Right lobe of liver (tissue), 6 donors: ENCODE measurements around the gene SLC2A4RG. TPM values are rescaled to one million over a fixed set of nuclear protein-coding genes. Genes with fewer than 3 reads are reported as not detected.

Experiments
- ATAC-seq, 4 donors: fragments of 200-7000 bp; cut with Tn5 transposase; one replicate each; pipeline ENCODE4 v1.9.1; 2020; ENCODE audit warnings: mild to moderate bottlenecking in 4 of 4, moderate library complexity in 4 of 4
- DNase-seq, 3 donors: peaks; one replicate each; pipeline ENCODE4 v3.0.0-alpha.2; 2020
- H3K27ac ChIP-seq, 3 donors: fragments of 200-600 bp; one replicate each; pipeline ENCODE4 v1.8.0; 2022
- H3K27me3 ChIP-seq, 2 donors: fragments of 200-600 bp; one replicate each; pipeline ENCODE4 v1.8.0; 2022
- H3K36me3 ChIP-seq, 4 donors: fragments of 200-600 bp; sonication (generic) in 1 of 4; one replicate each; pipeline versions ENCODE4 v1.5.1 to v1.8.0; 2017 to 2022; ENCODE audit warnings: control low read depth in 1 of 4
- H3K4me1 ChIP-seq, 4 donors: fragments of 200-600 bp; sonication (generic) in 1 of 4; one replicate each; pipeline versions ENCODE4 v1.5.1 to v1.8.0; 2017 to 2022; ENCODE audit warnings: control low read depth in 1 of 4
- H3K4me3 ChIP-seq, 3 donors: fragments of 200-600 bp; one replicate each; pipeline ENCODE4 v1.8.0; 2022
- H3K9me3 ChIP-seq, 4 donors: fragments of 200-600 bp; sonication (generic) in 1 of 4; one replicate each; pipeline versions ENCODE4 v1.5.1 to v1.8.0; 2017 to 2022; ENCODE audit warnings: control low read depth in 1 of 4
- CTCF ChIP-seq, 4 donors: fragments of 200-600 bp in 3 of 4; fragments of 450-650 bp in 1 of 4; IDR thresholded peaks; one replicate each; pipeline versions ENCODE4 v1.5.1 to v1.8.0; 2016 to 2022; ENCODE audit warnings: antibody characterized with exemption in 4 of 4, mild to moderate bottlenecking in 2 of 4
- POLR2A ChIP-seq: fragments of 450-650 bp; IDR thresholded peaks from one replicate; pipeline ENCODE4 v1.6.1; 2017; ENCODE audit warnings: antibody characterized with exemption, mild to moderate bottlenecking
- WGBS: methylation state at CpG from one replicate; pipeline ENCODE4 v1.1.6; 2018; ENCODE audit warnings: low coverage, low lambda C conversion rate; ENCODE audit not compliant: insufficient coverage; ENCODE audit errors: missing lambda C conversion rate; 5-methylcytosine and 5-hydroxymethylcytosine counted together
- intact Hi-C, 2 donors: fragments of 100-400 bp; cut with DNase I; formaldehyde crosslinking; loops; one replicate each; pipeline versions ENCODE4 v1.11.2 to v1.14.1; 2022
- small RNA-seq, 2 experiments: library from RNA; depleted of rRNA; stranded (forward); fragments of <200 nt; gene quantifications; one replicate each; pipeline ENCODE3, GENCODE V24; 2016
- total RNA-seq, 6 experiments: library from RNA; depleted of rRNA in 2 of 6; stranded (reverse); fragments of >200 nt in 2 of 6; fragmentation: NEBNext Ultra II Directional in 3 of 6; extraction: Animal tissue kit (Norgen Biotek cat#: 25700) in 3 of 6; gene quantifications; one replicate each; pipeline versions ENCODE4 v1.1.0 to v1.2.4, GENCODE V29; 2016 to 2023
- donor health status: DM: no; HTN: yes; CAD: no.
- donor health status: DM: no; HTN: no; CAD: no.
- donor health status: DM: no; HTN: no; CAD: no.
- donor health status: DM: no; HTN: yes; CAD: no.
- donor health status: DM: no; HTN: yes; CAD: no.

Gene SLC2A4RG
- total RNA-seq, 6 experiments from 2014 or later: 36.0 to 180 (median 73.8) TPM

DNA sequence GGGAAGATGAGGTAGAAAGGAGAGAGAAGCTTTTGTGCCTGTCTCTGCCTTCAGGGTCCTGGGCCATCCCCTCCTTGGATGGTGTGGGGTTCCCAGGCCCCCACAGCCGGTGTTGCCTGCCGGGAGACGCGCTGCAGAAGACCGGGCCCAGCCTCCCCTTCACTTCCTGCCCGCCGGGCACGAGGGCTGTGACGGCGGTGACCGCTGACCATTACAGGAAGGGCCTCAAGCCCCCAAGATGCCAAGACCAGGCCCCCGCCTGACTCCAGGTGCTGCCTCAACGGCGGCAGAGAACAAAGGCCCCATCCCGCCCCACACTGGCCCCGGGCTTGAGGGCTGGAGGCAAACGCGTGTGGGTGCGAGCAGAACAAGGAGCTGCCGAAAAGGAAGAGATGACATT, 53.3 kb downstream of the SLC2A4RG start:
- no peaks in the 10 kb centered on the region for H3K27me3 ChIP-seq
- WGBS: 60% methylated on average over 2 of the region's 20 CpGs
- H3K9me3 ChIP-seq: no peaks in the 10 kb centered on the region
- no peak for DNase-seq
- H3K4me1 ChIP-seq: peaks cover 0 to 5% (median 0%) of the 10 kb centered on the region in 4 donors
- TF ChIP-seq POLR2A: no peak
- TF ChIP-seq CTCF (IDR thresholded peaks at IDR 0.05): no peak
- intact Hi-C loops: no loop called here
- no peak overlapping the region for H3K4me3 ChIP-seq
- H3K27ac ChIP-seq: peak overlapping the region in 1 of 3 donors; percentile 43
- peak; percentile 5 to 51 (median 32) for ATAC-seq
- no peaks in the 10 kb centered on the region for H3K36me3 ChIP-seq

Small RNAs within 50 kb of the gene (small RNA-seq; reads per million reads assigned to genes)
- gene LIME1 (0 to 0.48 reads per million in 2 experiments), gene TNFRSF6B (0 reads per million in 2 experiments)

Other genes starting within 250 kb of the SLC2A4RG start
- 100 to 1,000 TPM in 2 of 6 experiments, 1 to 10 TPM in 1, under 1 TPM in 3; 0.22 to 153 (median 1.0) TPM for gene EEF1A2, start 240.7 kb upstream of the SLC2A4RG start, total RNA-seq
- 10 to 100 TPM; 50.2 to 99.4 (median 76.7) TPM for gene PPDPF, start 219.0 kb upstream of the SLC2A4RG start, total RNA-seq
- gene PTK6, start 202.4 kb upstream of the SLC2A4RG start, total RNA-seq: 10 to 100 TPM in 1 of 6 experiments, 1 to 10 TPM in 3, under 1 TPM in 2; 0.78 to 11.0 (median 3.6) TPM
- not detected for gene SRMS, start 192.0 kb upstream of the SLC2A4RG start, total RNA-seq
- gene FNDC11, start 185.6 kb upstream of the SLC2A4RG start, total RNA-seq: not detected
- gene HELZ2, start 165.5 kb upstream of the SLC2A4RG start, total RNA-seq: 10 to 100 TPM; 14.8 to 30.3 (median 24.1) TPM
- gene GMEB2, start 112.7 kb upstream of the SLC2A4RG start, total RNA-seq: 1 to 10 TPM; 3.2 to 7.0 (median 5.1) TPM
- gene STMN3, start 86.4 kb upstream of the SLC2A4RG start, total RNA-seq: 1 to 10 TPM in 1 of 6 experiments, under 1 TPM in 5; 0.43 to 1.6 (median 0.77) TPM
- 10 to 100 TPM in 5 of 6 experiments, 1 to 10 TPM in 1; 9.6 to 16.3 (median 12.4) TPM for gene RTEL1, start 81.5 kb upstream of the SLC2A4RG start, total RNA-seq
- gene TNFRSF6B, start 43.1 kb upstream of the SLC2A4RG start, total RNA-seq: 1 to 10 TPM in 1 of 6 experiments, under 1 TPM in 2, not detected in 3; 0.56 to 1.0 (median 0.62) TPM
- 10 to 100 TPM; 16.0 to 22.2 (median 20.2) TPM for gene ARFRP1, start 31.8 kb upstream of the SLC2A4RG start, total RNA-seq
- gene ZGPAT, start 31.7 kb upstream of the SLC2A4RG start, total RNA-seq: 10 to 100 TPM; 18.7 to 68.9 (median 31.9) TPM
- gene LIME1, start 3.1 kb upstream of the SLC2A4RG start, total RNA-seq: 100 to 1,000 TPM in 2 of 6 experiments, 10 to 100 TPM in 4; 37.0 to 118 (median 65.5) TPM
- gene ZBTB46, start 91.5 kb downstream of the SLC2A4RG start, total RNA-seq: 1 to 10 TPM; 1.2 to 4.2 (median 2.4) TPM
- gene ABHD16B, start 121.7 kb downstream of the SLC2A4RG start, total RNA-seq: not detected
- 10 to 100 TPM; 20.1 to 46.8 (median 30.5) TPM for gene TPD52L2, start 125.5 kb downstream of the SLC2A4RG start, total RNA-seq
- gene DNAJC5, start 155.3 kb downstream of the SLC2A4RG start, total RNA-seq: 10 to 100 TPM; 10.7 to 26.0 (median 15.1) TPM
- 10 to 100 TPM; 13.1 to 28.5 (median 16.9) TPM for gene UCKL1, start 216.6 kb downstream of the SLC2A4RG start, total RNA-seq
- gene ZNF512B, start 230.2 kb downstream of the SLC2A4RG start, total RNA-seq: 10 to 100 TPM; 10.8 to 16.8 (median 14.0) TPM
- 1 to 10 TPM; 2.7 to 6.7 (median 3.5) TPM for gene SAMD10, start 239.9 kb downstream of the SLC2A4RG start, total RNA-seq
- gene PRPF6, start 241.4 kb downstream of the SLC2A4RG start, total RNA-seq: 10 to 100 TPM; 21.7 to 28.9 (median 24.4) TPM